Endothelial cell (in vitro differentiated cells): ENCODE data around the gene BMP7. TPM values are rescaled to one million over a fixed set of nuclear protein-coding genes. Genes with fewer than 3 reads are reported as not detected.

Source experiments
- DNase-seq: peaks from one replicate; pipeline ENCODE4 v3.0.0; 2021; ENCODE audit warnings: low spot score
- H3K27ac Mint-ChIP-seq: one replicate; pipeline ENCODE4 v1.8.0; 2021; ENCODE audit warnings: mixed read lengths, inconsistent platforms; ENCODE audit not compliant: unreplicated experiment
- H3K27me3 Mint-ChIP-seq: one replicate; pipeline ENCODE4 v1.8.0; 2021; ENCODE audit warnings: mild to moderate bottlenecking, moderate library complexity, mixed read lengths, inconsistent platforms; ENCODE audit not compliant: unreplicated experiment
- H3K36me3 Mint-ChIP-seq: one replicate; pipeline ENCODE4 v1.8.0; 2021; ENCODE audit warnings: mild to moderate bottlenecking, low read depth, mixed read lengths, inconsistent platforms; ENCODE audit not compliant: unreplicated experiment
- H3K4me1 Mint-ChIP-seq: one replicate; pipeline ENCODE4 v1.8.0; 2021; ENCODE audit warnings: mild to moderate bottlenecking, mixed read lengths, inconsistent platforms; ENCODE audit not compliant: unreplicated experiment
- H3K4me3 Mint-ChIP-seq: one replicate; pipeline ENCODE4 v1.8.0; 2021; ENCODE audit warnings: mild to moderate bottlenecking, mixed read lengths, inconsistent platforms; ENCODE audit not compliant: unreplicated experiment
- H3K9me3 Mint-ChIP-seq: one replicate; pipeline ENCODE4 v1.8.0; 2021; ENCODE audit warnings: mixed read lengths, inconsistent platforms; ENCODE audit not compliant: unreplicated experiment
- CTCF ChIP-seq: fragments of 200-600 bp; sonication (generic); IDR thresholded peaks from one replicate; pipeline ENCODE4 v1.5.0; 2021; ENCODE audit warnings: antibody characterized with exemption; ENCODE audit not compliant: unreplicated experiment
- total RNA-seq: library from RNA; stranded (reverse); fragmentation: NEBNext Ultra II Directional; extraction: Animal tissue kit (Norgen Biotek cat#: 25700); gene quantifications from one replicate; pipeline ENCODE4 v1.2.1, GENCODE V29; 2021; ENCODE audit not compliant: unreplicated experiment

Gene BMP7
- total RNA-seq, 1 donor from 2014 or later, result 0.38 TPM

- Mint-ChIP-seq H3K36me3 (no peaks in the 10 kb centered on the region), H3K27me3 (peaks cover 7% of the 10 kb centered on the region), H3K4me3 (no peak overlapping the region), H3K27ac (no peak overlapping the region), H3K9me3 (no peaks in the 10 kb centered on the region), H3K4me1 (no peaks in the 10 kb centered on the region)
- TF ChIP-seq CTCF, result no peak
- DNase-seq, result no peak
Observed at GRCh38 chr20:57167971-57168701, 98.3 kb downstream of the BMP7 start.

DNA sequence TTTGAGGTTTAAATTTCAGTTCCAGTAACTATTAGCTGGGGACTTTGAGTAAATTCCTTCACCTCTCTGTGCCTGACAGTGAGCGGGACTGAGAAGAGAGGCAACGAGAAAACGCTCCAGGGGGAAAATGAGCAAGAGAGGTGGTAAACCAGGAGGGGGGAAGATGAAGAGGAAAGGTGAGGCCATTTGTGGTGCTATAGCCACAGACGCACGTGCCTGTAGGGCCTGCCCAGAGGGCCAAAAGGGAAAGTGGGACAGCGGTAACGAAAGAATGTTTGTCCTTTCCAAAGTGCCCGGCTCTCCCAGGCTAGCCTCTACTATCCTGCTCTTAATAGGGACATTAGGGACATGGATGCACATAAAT is 99.2 kb downstream of the BMP7 start:
- no peak for DNase-seq
- no peak overlapping the region for H3K4me3 Mint-ChIP-seq
- peaks cover 7% of the 10 kb centered on the region for H3K27me3 Mint-ChIP-seq
- H3K4me1 Mint-ChIP-seq, result no peaks in the 10 kb centered on the region
- no peak overlapping the region for H3K27ac Mint-ChIP-seq
- H3K36me3 Mint-ChIP-seq, result no peaks in the 10 kb centered on the region
- TF ChIP-seq CTCF, result no peak
- no peaks in the 10 kb centered on the region for H3K9me3 Mint-ChIP-seq

DNA sequence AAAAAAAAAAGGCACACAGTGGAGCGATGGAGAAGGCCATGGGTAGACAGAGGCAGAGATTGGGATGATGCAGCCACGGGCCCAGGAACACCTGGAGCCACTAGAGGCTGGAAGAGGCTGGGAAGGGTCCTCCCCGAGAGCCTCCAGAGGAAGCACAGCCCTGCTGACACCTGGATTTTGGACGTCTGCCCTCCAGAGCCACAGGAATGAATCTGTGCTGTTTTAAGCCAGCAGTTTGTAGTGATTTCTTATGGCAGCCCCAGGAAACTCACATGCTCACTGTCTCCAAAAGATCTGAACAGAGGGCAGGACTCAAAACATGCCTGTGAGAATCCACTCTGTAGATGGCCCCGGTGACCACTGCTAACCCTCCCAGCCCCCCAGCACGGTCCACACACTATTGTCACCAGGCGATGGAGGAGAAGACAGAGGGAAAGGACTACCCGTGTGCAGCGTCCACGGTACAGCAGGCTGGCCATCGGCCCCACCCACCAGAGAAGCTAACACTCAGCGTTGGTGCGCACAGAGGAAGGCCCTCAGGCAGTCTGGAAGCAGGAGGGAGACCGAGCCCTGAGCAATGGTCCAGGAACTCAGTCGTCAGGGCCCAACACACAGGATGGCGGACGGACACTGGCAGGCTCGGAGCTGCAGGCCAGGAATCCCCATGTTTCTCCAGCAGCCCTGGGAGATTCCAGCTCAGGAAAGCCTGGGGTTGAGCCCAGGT is 99.7 kb downstream of the BMP7 start:
- Mint-ChIP-seq H3K27me3 (peaks cover 2% of the 10 kb centered on the region), H3K9me3 (no peaks in the 10 kb centered on the region), H3K4me3 (no peak overlapping the region), H3K36me3 (no peaks in the 10 kb centered on the region), H3K27ac (no peak overlapping the region), H3K4me1 (no peaks in the 10 kb centered on the region)
- no peak for TF ChIP-seq CTCF
- DNase-seq, result no peak

GRCh38 chr20:57165427-57166004 is 100.9 kb downstream of the BMP7 start:
- Mint-ChIP-seq H3K4me1 (no peaks in the 10 kb centered on the region), H3K9me3 (no peaks in the 10 kb centered on the region), H3K27ac (no peak overlapping the region), H3K36me3 (no peaks in the 10 kb centered on the region), H3K4me3 (no peak overlapping the region), H3K27me3 (peaks cover 3% of the 10 kb centered on the region)
- DNase-seq, result no peak
- TF ChIP-seq CTCF, result no peak

- TF ChIP-seq CTCF, result no peak
- no peak overlapping the region for H3K27ac Mint-ChIP-seq
- H3K36me3 Mint-ChIP-seq, result no peaks in the 10 kb centered on the region
- H3K4me1 Mint-ChIP-seq, result no peaks in the 10 kb centered on the region
- no peak overlapping the region for H3K4me3 Mint-ChIP-seq
- peaks cover 5% of the 10 kb centered on the region for H3K27me3 Mint-ChIP-seq
- DNase-seq, result no peak
- no peaks in the 10 kb centered on the region for H3K9me3 Mint-ChIP-seq
Observed at GRCh38 chr20:57164872-57165271, 101.6 kb downstream of the BMP7 start.
